Naive thymus-derived CD8-positive, alpha-beta T cell (primary cell): ENCODE results near the gene LRRC26. TPM values are rescaled to one million over a fixed set of nuclear protein-coding genes. Genes with fewer than 3 reads are reported as not detected.

Experiments
- ATAC-seq, 2 donors: fragments of 150-1000 bp; cut with Tn5 transposase in 1 of 2; sonication (Bioruptor Pico), chemical (Tn5 transposase) in 1 of 2; 1 replicate in 1 of 2; 2 replicates in 1 of 2; pipeline ENCODE4 v1.10.0; 2021; ENCODE audit warnings: mild to moderate bottlenecking in 2 of 2, moderate library complexity in 2 of 2
- POLR2A ChIA-PET: fragments of 350-600 bp; sonication (Branson Sonifier 250); formaldehyde crosslinking; loops from one replicate; lab custom pipeline; 2021; ENCODE audit warnings: antibody characterized with exemption; lab: Charles Lee
- DNase-seq, 10 donors: peaks; one replicate each; pipeline versions ENCODE4 v3.0.0 to v3.0.0-alpha.2; 2020 to 2022
- H3K27ac Mint-ChIP-seq, 10 donors: one replicate each; pipeline ENCODE4 v1.8.0; 2020 to 2022; ENCODE audit warnings: mild to moderate bottlenecking in 10 of 10, mixed read lengths in 10 of 10, moderate library complexity in 4 of 10, inconsistent platforms in 1 of 10
- H3K27me3 Mint-ChIP-seq, 5 donors: one replicate each; pipeline ENCODE4 v1.8.0; 2021 to 2022; ENCODE audit warnings: mixed read lengths in 5 of 5
- H3K36me3 Mint-ChIP-seq, 3 donors: one replicate each; pipeline ENCODE4 v1.8.0; 2020 to 2022; ENCODE audit warnings: mixed read lengths in 3 of 3, mild to moderate bottlenecking in 2 of 3, inconsistent platforms in 1 of 3
- H3K4me1 Mint-ChIP-seq, 4 donors: one replicate each; pipeline ENCODE4 v1.8.0; 2021 to 2022; ENCODE audit warnings: mixed read lengths in 4 of 4
- H3K4me3 Mint-ChIP-seq, 10 donors: one replicate each; pipeline ENCODE4 v1.8.0; 2020 to 2022; ENCODE audit warnings: mild to moderate bottlenecking in 10 of 10, mixed read lengths in 10 of 10, moderate library complexity in 6 of 10, inconsistent platforms in 1 of 10
- H3K9me3 Mint-ChIP-seq, 9 donors: one replicate each; pipeline ENCODE4 v1.8.0; 2020 to 2022; ENCODE audit warnings: mixed read lengths in 9 of 9, mild to moderate bottlenecking in 3 of 9, inconsistent platforms in 1 of 9, moderate library complexity in 1 of 9
- polyA plus RNA-seq, 3 donors: library from polyadenylated mRNA; unstranded; fragments of 300-500 nt; fragmentation: Illumina TruSeq; gene quantifications; one replicate each; pipeline ENCODE4 v1.2.3, GENCODE V29; 2021
- total RNA-seq, 8 experiments: library from RNA in 2 of 8; stranded (reverse) in 2 of 8; gene quantifications; one replicate each; pipeline ENCODE4 v1.2.3 and lab custom pipeline; 2021 to 2026

Gene LRRC26
- total and polyA plus RNA-seq, 5 experiments from 2014 or later = not detected

DNA sequence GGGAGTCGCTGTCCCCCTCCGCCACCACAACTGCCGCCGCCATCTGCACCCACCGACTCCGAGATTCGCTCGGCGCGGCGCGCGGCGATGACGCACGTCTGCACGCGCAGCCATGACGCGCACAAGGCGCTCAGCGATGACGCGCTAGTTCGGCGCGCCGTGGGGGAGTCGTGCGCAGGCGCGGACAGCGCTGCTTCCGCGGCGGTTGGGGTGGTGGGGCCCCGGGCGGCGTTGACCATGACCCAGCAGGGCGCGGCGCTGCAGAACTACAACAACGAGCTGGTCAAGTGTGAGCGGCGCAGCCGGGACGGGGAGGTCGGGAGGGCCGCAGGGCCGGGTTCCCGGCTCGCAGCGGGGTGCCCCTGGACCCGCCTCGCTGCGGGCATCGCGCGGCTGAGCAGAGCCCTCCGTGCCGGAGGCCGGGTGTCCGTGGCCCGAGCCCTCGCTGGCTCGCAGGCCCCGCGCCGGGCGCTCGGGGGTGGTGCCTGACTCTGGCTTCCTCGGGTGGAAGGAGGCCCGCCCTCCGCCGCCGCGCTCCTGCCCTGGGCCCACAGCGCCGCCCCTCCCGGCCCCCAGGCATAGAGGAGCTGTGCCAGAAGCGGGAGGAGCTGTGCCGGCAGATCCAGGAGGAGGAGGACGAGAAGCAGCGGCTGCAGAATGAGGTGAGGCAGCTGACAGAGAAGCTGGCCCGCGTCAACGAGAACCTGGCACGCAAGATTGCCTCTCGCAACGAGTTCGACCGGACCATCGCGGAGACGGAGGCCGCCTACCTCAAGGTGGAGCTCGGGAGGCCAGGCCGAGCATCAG is 18.8 kb upstream of the LRRC26 start, which contains the start of the genes ANAPC2 and SSNA1:
Gene ANAPC2, minus strand, starts transcription at position 71 of the 807 bp plus-strand sequence. Its CDS starts 28 bp downstream, at position 43.
Gene SSNA1, plus strand, starts transcription at position 187 of the 807 bp plus-strand sequence. Its CDS starts 51 bp downstream, at position 238.
- Mint-ChIP-seq H3K36me3 (peaks cover 0 to 16% (median 4%) of the 10 kb centered on the region in 3 donors), H3K4me1 (peaks cover 8 to 50% (median 41%) of the 10 kb centered on the region in 4 donors), H3K4me3 (peak within 1 kb of the TSS; percentile 87 to 96 (median 92)), H3K27me3 (no peaks in the 10 kb centered on the region), H3K9me3 (no peaks in the 10 kb centered on the region), H3K27ac (peak within 1 kb of the TSS; percentile 83 to 98 (median 94))
- POLR2A ChIA-PET = interaction anchor here (0.8 to 8.1 kb wide), 22 partner anchors 13 to 286 kb away, joined by 3 to 135 read pairs (median 4); partner anchors contain the start of genes CYSRT1, LRRC26, MAN1B1 and NDOR1
- DNase-seq = peak; percentile 83 to 95 (median 94)
- ATAC-seq = peak; percentile 79

DNA sequence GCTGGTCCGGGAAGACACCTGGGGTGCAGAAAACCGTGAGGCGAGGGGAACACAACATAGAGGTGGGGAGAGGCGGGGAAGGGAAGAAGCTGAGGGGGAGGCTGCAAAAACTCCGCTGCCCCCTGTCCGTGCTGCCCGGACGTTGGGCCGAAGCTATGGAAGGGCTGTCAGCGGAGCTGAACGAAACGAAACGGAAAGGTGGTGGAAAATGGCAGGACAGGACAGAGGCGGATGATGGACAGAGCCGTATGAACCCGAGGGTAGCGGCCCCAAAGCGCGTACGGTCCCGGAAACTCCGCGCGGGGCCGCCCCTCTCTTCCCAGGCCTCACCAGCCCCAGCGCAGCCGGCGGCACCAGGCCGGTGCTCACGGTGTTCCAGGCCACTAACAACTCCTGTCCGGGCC is 18.2 kb upstream of the LRRC26 start:
- peaks cover 8 to 50% (median 41%) of the 10 kb centered on the region in 4 donors for H3K4me1 Mint-ChIP-seq

DNA sequence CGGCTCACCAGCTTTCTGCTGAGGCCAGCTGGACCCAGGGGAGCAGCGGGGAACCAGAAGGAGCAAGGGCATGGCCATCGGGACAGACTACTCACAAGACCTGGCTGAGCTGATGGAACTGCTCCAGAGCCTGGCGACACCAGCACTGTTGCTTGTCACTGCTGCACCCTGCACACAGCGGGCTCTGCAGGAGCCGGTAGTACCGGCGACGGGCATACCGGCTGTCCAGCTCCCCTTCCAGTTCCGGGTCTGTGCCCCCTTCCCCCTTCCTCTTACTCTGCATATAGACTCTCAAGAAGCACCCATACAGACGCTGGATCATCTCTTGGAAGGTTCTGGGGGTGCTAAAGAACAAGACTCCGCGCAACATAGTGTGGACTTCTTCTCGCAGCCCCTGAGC is 17.5 kb upstream of the LRRC26 start:
- H3K36me3 Mint-ChIP-seq = peaks cover 0 to 27% (median 9%) of the 10 kb centered on the region in 3 donors
- peak overlapping the region; percentile 87 to 96 (median 91) for H3K4me3 Mint-ChIP-seq
- no peaks in the 10 kb centered on the region for H3K9me3 Mint-ChIP-seq
- ATAC-seq (no peak), DNase-seq (no peak)
- POLR2A ChIA-PET = interaction anchor here (0.5 to 8.1 kb wide), 17 partner anchors 9 to 431 kb away, joined by 3 to 135 read pairs (median 6); partner anchors contain the start of genes CYSRT1, MAN1B1, NDOR1 and RNF208
- no peaks in the 10 kb centered on the region for H3K27me3 Mint-ChIP-seq
- H3K27ac Mint-ChIP-seq = peak overlapping the region; percentile 83 to 97 (median 93)
- H3K4me1 Mint-ChIP-seq = peaks cover 8 to 50% (median 41%) of the 10 kb centered on the region in 4 donors

More for the DNA sequence above, 18.2 kb upstream of the LRRC26 start:
- H3K9me3 Mint-ChIP-seq = no peaks in the 10 kb centered on the region
- peak overlapping the region; percentile 83 to 97 (median 93) for H3K27ac Mint-ChIP-seq
- H3K4me3 Mint-ChIP-seq = peak overlapping the region; percentile 87 to 96 (median 91)
- no peaks in the 10 kb centered on the region for H3K27me3 Mint-ChIP-seq
- peaks cover 0 to 21% (median 9%) of the 10 kb centered on the region in 3 donors for H3K36me3 Mint-ChIP-seq
- DNase-seq (no peak), ATAC-seq (peak in 1 of 2 donors; percentile 21)
- POLR2A ChIA-PET = interaction anchor here (0.5 to 8.1 kb wide), 21 partner anchors 10 to 430 kb away, joined by 3 to 135 read pairs (median 5); partner anchors contain the start of genes CYSRT1, LRRC26, MAN1B1 and NDOR1

DNA sequence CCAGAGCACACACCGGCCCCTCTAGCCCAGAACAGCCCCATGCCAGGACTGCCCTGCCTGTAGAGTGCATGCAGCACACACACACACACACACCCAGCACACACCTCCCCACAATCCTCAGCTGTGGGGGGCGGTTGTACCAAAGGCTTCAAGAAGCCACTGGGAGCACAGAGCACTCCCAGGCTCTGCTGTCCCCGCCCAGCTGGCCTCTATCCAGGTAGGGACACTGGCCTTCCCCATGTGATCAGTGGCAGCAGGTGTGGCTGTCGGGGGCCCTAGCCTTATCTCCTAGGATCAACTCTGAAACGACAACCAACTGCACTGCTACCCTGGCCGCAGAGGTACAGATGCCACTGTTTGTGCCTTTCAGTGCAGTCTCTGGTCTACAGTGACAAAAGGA is 16.5 kb upstream of the LRRC26 start:
- POLR2A ChIA-PET = interaction anchor here (0.6 to 8.1 kb wide), 5 partner anchors 12 to 759 kb away, joined by 3 to 135 read pairs (median 12); partner anchors contain the start of genes CYSRT1, NDOR1, RNF208 and RNF224
- Mint-ChIP-seq H3K4me1 (peaks cover 8 to 50% (median 41%) of the 10 kb centered on the region in 4 donors), H3K4me3 (peak overlapping the region; percentile 30 to 95 (median 88)), H3K27ac (peak overlapping the region in 4 of 10 donors; percentile 47 to 96 (median 64)), H3K9me3 (no peaks in the 10 kb centered on the region), H3K27me3 (no peaks in the 10 kb centered on the region), H3K36me3 (peaks cover 0 to 32% (median 13%) of the 10 kb centered on the region in 3 donors)
- ATAC-seq = no peak
- no peak for DNase-seq

DNA sequence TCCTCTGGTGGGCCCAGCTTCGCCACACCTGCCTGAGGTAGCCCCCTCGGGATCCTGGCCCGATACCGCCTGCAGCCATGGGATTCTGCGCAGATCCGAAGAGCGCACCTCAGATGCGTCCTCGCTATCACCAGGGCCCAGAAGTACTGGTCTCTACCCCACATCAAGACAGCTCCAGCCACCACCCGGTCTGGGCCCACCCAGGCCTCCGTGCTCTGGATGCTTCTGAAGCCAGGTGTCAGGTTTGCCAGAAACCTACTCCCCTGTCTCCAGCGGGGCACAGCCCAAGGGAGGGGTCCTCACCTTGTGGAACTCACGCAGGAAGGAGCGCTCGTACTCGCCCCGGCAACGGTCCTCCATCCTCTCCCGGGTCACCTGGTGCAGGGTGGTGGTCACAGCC is 16.1 kb upstream of the LRRC26 start:
- peaks cover 0 to 32% (median 13%) of the 10 kb centered on the region in 3 donors for H3K36me3 Mint-ChIP-seq
- ATAC-seq (no peak), DNase-seq (no peak)
- H3K9me3 Mint-ChIP-seq = no peaks in the 10 kb centered on the region
- no peaks in the 10 kb centered on the region for H3K27me3 Mint-ChIP-seq
- peaks cover 8 to 49% (median 39%) of the 10 kb centered on the region in 4 donors for H3K4me1 Mint-ChIP-seq
- POLR2A ChIA-PET = interaction anchor here (0.6 to 1.4 kb wide), 2 partner anchors 11 to 759 kb away, joined by 3 to 12 read pairs; no protein-coding TSS in a partner anchor
- H3K4me3 Mint-ChIP-seq = peak overlapping the region in 4 of 10 donors; percentile 19 to 95 (median 90)
- no peak overlapping the region for H3K27ac Mint-ChIP-seq

DNA sequence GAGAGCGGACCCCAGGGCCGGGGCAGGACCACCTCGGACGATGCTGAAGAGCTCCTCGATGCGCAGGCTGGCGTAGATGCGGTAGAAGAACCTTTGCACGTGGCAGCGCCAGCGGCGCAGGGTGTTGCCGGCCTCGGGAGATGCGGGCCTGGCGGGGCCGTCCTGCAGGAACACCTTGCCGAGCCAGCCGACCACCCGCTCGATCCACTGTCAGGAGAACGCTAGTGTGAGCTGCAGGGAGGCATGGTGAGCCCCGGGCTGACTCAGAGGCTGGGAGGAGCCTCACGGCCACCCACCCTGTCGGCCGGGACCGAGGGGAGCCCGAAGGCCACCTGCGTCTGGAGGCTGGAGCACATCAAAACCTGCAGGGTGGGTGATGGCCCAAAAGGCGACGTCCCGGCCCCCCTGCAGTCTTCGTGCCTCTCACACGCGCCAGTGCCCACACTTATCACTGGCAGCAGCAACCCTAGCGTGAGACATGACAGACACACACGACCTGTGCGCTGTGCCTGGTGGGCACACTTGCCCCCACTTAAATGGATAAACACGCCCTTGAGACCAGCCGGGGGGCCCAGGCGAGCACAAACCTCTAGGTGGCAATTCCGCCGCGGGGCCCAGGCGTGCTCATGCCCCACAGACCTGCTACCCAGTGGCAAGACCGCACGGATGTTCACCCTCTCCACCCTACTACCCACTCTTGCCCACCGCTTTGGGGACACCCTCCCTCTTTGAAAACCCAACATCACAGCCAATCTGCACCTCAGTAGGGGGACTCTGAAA is 15.2 kb upstream of the LRRC26 start:
- Mint-ChIP-seq H3K4me3 (peak overlapping the region in 1 of 10 donors; percentile 48), H3K4me1 (peaks cover 5 to 44% (median 32%) of the 10 kb centered on the region in 4 donors), H3K9me3 (no peaks in the 10 kb centered on the region), H3K27me3 (no peaks in the 10 kb centered on the region), H3K36me3 (peaks cover 0 to 29% (median 14%) of the 10 kb centered on the region in 3 donors), H3K27ac (peak overlapping the region in 1 of 10 donors; percentile 52)
- ATAC-seq (no peak), DNase-seq (no peak)
- POLR2A ChIA-PET = interaction anchor here (0.7 to 1.4 kb wide), 2 partner anchors 10 to 55 kb away, joined by 3 read pairs; no protein-coding TSS in a partner anchor

DNA sequence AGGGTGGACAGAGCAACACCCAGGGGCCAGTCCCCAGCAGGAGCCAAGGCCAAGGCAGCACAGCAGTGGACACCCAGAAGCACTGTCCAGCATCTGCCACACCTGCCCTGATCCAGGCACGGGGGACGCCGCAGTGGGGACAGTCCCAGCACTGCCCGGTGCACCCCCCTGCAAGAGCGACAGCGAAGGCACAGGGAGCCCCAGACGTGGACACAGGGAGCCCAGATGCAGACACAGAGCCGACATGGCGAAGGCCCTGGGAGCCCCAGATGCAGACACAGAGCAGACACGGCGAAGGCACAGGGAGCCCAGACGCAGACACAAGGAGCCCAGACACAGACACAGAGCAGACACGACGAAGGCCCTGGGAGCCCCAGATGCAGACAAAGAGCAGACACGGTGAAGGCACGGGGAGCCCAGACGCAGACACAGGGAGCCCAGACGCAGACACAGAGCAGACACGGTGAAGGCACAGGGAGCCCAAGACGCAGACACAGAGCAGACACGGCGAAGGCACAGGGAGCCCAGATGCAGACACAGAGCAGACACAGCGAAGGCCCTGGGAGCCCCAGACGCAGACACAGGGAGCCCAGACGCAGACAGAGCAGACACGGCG is 14.2 kb upstream of the LRRC26 start:
- DNase-seq (no peak), ATAC-seq (no peak)
- Mint-ChIP-seq H3K27ac (no peak overlapping the region), H3K4me3 (peak overlapping the region in 4 of 10 donors; percentile 21 to 43 (median 42)), H3K36me3 (peaks cover 0 to 36% (median 16%) of the 10 kb centered on the region in 3 donors), H3K27me3 (no peaks in the 10 kb centered on the region), H3K9me3 (no peaks in the 10 kb centered on the region), H3K4me1 (peaks cover 6 to 35% (median 25%) of the 10 kb centered on the region in 4 donors)
- POLR2A ChIA-PET = interaction anchor here (0.6 kb wide), 1 partner anchor 17 kb away, joined by 5 read pairs; the partner anchor contains the start of gene TPRN

DNA sequence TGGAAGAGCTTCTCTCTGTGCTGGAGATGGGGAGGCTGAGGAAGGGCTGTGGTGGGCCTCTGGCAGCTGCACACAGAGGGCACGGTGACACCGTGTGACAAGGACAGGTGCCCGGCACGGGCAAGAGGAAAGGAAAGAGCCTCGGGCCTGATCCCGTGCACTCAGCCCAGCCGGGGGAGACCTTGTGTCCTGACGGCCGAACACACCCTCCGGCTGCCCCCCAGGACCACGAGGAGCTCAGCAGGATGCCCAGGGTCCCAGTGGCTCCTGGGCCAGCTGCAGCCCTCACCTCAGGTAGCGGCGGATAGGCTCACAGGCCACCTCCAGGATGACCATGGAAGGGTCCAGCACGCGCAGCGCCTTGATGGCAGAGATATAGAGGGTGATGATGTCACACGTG is 13.0 kb upstream of the LRRC26 start:
- ATAC-seq (no peak), DNase-seq (no peak)
- POLR2A ChIA-PET = interaction anchor here (1.0 to 1.2 kb wide), 2 partner anchors 40 to 58 kb away, joined by 3 to 5 read pairs; partner anchors contain the start of gene TUBB4B
- H3K27me3 Mint-ChIP-seq = no peaks in the 10 kb centered on the region
- H3K27ac Mint-ChIP-seq = no peak overlapping the region
- H3K4me1 Mint-ChIP-seq = peaks cover 4 to 31% (median 19%) of the 10 kb centered on the region in 4 donors
- peak overlapping the region in 1 of 10 donors; percentile 71 for H3K4me3 Mint-ChIP-seq
- H3K9me3 Mint-ChIP-seq = no peaks in the 10 kb centered on the region
- H3K36me3 Mint-ChIP-seq = peaks cover 0 to 40% (median 16%) of the 10 kb centered on the region in 3 donors

DNA sequence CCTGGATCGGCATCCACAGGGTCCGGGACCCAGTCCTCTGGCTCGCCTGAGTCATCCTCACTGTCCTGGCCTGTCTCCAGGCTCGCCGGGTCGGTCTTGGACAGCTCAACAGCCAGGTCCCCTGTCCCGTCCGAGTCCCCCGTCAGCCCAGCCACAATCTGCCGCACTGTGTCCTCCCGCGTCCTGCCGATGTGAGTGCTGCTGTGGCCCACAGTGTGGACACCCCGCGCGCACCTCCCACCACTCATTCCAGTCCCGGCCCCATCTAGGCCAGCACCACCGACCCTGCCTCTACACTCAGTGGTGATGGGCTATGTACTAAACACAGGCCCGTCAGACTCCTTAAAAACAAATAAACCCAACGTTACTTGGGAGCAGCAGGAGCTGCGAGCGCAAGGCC is 11.8 kb upstream of the LRRC26 start:
- Mint-ChIP-seq H3K27me3 (no peaks in the 10 kb centered on the region), H3K27ac (no peak overlapping the region), H3K36me3 (peaks cover 0 to 45% (median 14%) of the 10 kb centered on the region in 3 donors), H3K4me1 (peaks cover 4 to 20% (median 10%) of the 10 kb centered on the region in 4 donors), H3K4me3 (peak overlapping the region in 1 of 10 donors; percentile 4), H3K9me3 (no peaks in the 10 kb centered on the region)
- no peak for DNase-seq
- POLR2A ChIA-PET = interaction anchor here (0.6 kb wide), 1 partner anchor 49 kb away, joined by 6 read pairs; no protein-coding TSS in a partner anchor
- no peak for ATAC-seq

DNA sequence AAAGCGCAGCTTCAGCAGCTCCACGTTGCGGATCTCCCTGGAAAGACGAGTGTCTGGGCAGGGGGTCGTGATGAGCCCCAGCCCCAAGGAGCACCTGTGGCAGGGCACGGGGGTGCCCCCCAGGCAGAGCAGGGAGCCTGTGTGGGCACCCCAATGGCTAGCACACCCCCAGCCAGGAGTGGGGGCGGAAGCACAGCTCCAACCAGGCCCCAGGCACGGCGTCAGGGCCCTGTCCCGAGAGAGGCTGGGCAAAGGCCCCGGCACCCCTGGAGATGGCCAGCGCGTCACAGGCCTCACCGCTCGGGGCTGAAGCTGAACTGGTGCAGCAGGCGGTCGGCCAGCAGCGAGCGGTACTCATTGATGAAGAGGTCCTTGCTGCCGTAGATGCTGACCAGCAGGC is 10.6 kb upstream of the LRRC26 start:
- no peaks in the 10 kb centered on the region for H3K27me3 Mint-ChIP-seq
- H3K9me3 Mint-ChIP-seq = no peaks in the 10 kb centered on the region
- DNase-seq (no peak), ATAC-seq (no peak)
- H3K4me3 Mint-ChIP-seq = no peak overlapping the region
- H3K36me3 Mint-ChIP-seq = peaks cover 0 to 45% (median 12%) of the 10 kb centered on the region in 3 donors
- POLR2A ChIA-PET = interaction anchor here (2.2 kb wide), 1 partner anchor 43 kb away, joined by 6 read pairs; no protein-coding TSS in a partner anchor
- no peak overlapping the region for H3K27ac Mint-ChIP-seq
- H3K4me1 Mint-ChIP-seq = peaks cover 4 to 12% (median 6%) of the 10 kb centered on the region in 4 donors

DNA sequence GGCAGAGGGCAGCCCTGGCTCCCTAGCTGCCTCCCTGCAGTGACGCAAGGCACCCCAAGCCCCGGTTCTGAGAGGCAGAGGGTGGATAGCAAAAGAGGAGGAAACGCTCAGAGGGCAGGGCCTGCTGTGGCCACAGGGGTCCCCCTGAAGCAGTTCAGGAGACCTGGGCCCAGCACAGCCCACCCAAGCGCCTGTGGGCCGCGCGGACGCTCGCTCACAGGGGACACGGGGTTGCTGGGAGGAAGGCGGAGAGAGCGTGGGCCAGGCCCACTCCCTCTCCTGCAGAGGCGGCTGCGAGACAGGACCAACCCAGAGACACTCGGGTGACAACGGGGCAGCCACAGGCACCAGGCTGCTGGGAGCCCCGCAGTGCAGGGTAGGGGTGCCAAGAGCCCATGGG is 9.9 kb upstream of the LRRC26 start:
- DNase-seq = no peak
- Mint-ChIP-seq H3K9me3 (no peaks in the 10 kb centered on the region), H3K27me3 (no peaks in the 10 kb centered on the region), H3K4me1 (peaks cover 3 to 8% (median 6%) of the 10 kb centered on the region in 4 donors), H3K36me3 (peaks cover 0 to 43% (median 12%) of the 10 kb centered on the region in 3 donors), H3K4me3 (no peak overlapping the region), H3K27ac (no peak overlapping the region)
- no peak for ATAC-seq
- POLR2A ChIA-PET = interaction anchor here (2.2 kb wide), 1 partner anchor 44 kb away, joined by 6 read pairs; no protein-coding TSS in a partner anchor
